Measurements from ENCODE around the gene AHSP.
"Not testable (repeated sequence)": the region's sequence is repeated elsewhere in the genome, so short reads cannot be mapped to it uniquely, and the experiment has no call there.

The AHSP gene

GRCh38 chr16:31498493-31498892, 29.2 kb upstream of the AHSP start:
- CTCF ChIA-PET: no interaction called here
- DNase-seq (ENCODE audit: extremely low spot score): no peak
- POLR2A ChIA-PET: interaction anchor here (1.6 kb wide), 1 partner anchor 10 kb away, joined by 6 read pairs; the partner anchor contains the start of gene RUSF1
- TF ChIP-seq BHLHE40 (IDR thresholded peaks at IDR 0.05; ENCODE audit: borderline replicate concordance) (no peak), ARNT (IDR thresholded peaks at IDR 0.05) (no peak), TARDBP (IDR thresholded peaks at IDR 0.05) (no peak), LEF1 (IDR thresholded peaks at IDR 0.05; ENCODE audit: borderline replicate concordance) (no peak), FOXM1 (IDR thresholded peaks at IDR 0.05; ENCODE audit: borderline replicate concordance) (no peak), NFRKB (IDR thresholded peaks at IDR 0.05) (no peak), ELF4 (IDR thresholded peaks at IDR 0.05) (no peak), L3MBTL2 (conservative IDR thresholded peaks at IDR 0.05) (no peak), SUZ12 (IDR thresholded peaks at IDR 0.05) (no peak), FOXA1 (IDR thresholded peaks at IDR 0.05) (no peak), CTBP1 (IDR thresholded peaks at IDR 0.05; ENCODE audit: borderline replicate concordance) (no peak), HDGF (IDR thresholded peaks at IDR 0.05; ENCODE audit: borderline replicate concordance) (no peak), PKNOX1 (IDR thresholded peaks at IDR 0.05) (no peak), FOXK2 (IDR thresholded peaks at IDR 0.05) (no peak), SP1 (IDR thresholded peaks at IDR 0.05) (no peak), ZNF384 (IDR thresholded peaks at IDR 0.05) (no peak)

GRCh38 chr16:31499928-31500327, 27.8 kb upstream of the AHSP start:
- TF ChIP-seq ELF4 (IDR thresholded peaks at IDR 0.05) (no peak), HDGF (IDR thresholded peaks at IDR 0.05; ENCODE audit: borderline replicate concordance) (no peak)
- ChIA-PET POLR2A (no interaction called here), CTCF (no interaction called here)
- no peak for DNase-seq (ENCODE audit: extremely low spot score)

DNA sequence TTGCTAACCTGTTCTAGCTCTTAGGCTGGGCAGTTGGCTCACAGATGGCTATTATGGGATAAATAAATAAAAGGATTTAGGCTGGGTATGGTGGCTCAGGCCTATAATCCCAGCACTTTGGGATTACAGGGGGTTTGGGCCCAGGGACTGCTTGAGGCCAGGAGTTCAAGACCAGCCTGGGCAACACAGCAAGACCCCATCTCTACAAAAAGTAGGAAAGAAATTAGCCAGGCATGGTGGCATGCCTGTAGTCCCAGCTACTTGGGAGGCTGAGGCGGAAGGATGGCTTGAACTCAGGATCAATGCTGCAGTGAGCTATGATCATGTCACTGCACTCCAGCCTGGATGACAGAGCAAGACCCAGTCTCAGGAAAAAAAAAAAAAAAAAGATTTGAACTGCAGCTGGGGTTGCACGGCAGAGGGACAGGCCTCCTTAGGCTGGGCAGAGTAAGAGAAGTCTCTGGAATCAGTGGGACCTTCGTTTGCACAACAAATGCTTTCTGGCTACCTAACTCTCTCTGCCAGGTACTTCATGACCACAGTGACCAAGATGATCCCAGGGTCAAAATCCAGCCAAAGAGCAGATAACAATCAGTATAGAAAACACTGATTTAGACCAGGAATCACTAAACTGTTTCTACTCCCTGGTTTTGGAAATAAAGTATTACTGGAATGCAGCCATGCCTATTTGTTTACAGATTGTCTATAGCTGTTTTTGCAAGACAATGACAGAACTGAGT, 26.3 kb upstream of the AHSP start:
- TF ChIP-seq FOXA1 (IDR thresholded peaks at IDR 0.05) (no peak), FOXM1 (IDR thresholded peaks at IDR 0.05; ENCODE audit: borderline replicate concordance) (no peak), L3MBTL2 (conservative IDR thresholded peaks at IDR 0.05) (no peak), ARNT (IDR thresholded peaks at IDR 0.05) (no peak), BHLHE40 (IDR thresholded peaks at IDR 0.05; ENCODE audit: borderline replicate concordance) (no peak), NFRKB (IDR thresholded peaks at IDR 0.05) (no peak), ELF4 (IDR thresholded peaks at IDR 0.05) (no peak), SUZ12 (IDR thresholded peaks at IDR 0.05) (no peak), ZNF384 (IDR thresholded peaks at IDR 0.05) (no peak), LEF1 (IDR thresholded peaks at IDR 0.05; ENCODE audit: borderline replicate concordance) (no peak), TARDBP (IDR thresholded peaks at IDR 0.05) (no peak), PKNOX1 (IDR thresholded peaks at IDR 0.05) (no peak), SP1 (IDR thresholded peaks at IDR 0.05) (no peak), FOXK2 (IDR thresholded peaks at IDR 0.05) (no peak), HDGF (IDR thresholded peaks at IDR 0.05; ENCODE audit: borderline replicate concordance) (no peak), CTBP1 (IDR thresholded peaks at IDR 0.05; ENCODE audit: borderline replicate concordance) (no peak)
- CTCF ChIA-PET: interaction anchor here (0.7 kb wide), 1 partner anchor 41 kb away, joined by 3 read pairs; no protein-coding TSS in a partner anchor
- POLR2A ChIA-PET: no interaction called here
- no peak for DNase-seq (ENCODE audit: extremely low spot score)

- no peak for TF ChIP-seq CTBP1 (IDR thresholded peaks at IDR 0.05; ENCODE audit: borderline replicate concordance)
- TF ChIP-seq FOXM1 (IDR thresholded peaks at IDR 0.05; ENCODE audit: borderline replicate concordance): no peak
- no peak for TF ChIP-seq ELF4 (IDR thresholded peaks at IDR 0.05)
- TF ChIP-seq SP1 (IDR thresholded peaks at IDR 0.05): no peak
- no peak for TF ChIP-seq ZNF384 (IDR thresholded peaks at IDR 0.05)
- TF ChIP-seq FOXK2 (IDR thresholded peaks at IDR 0.05): no peak
- no peak for TF ChIP-seq NFRKB (IDR thresholded peaks at IDR 0.05)
- TF ChIP-seq TARDBP (IDR thresholded peaks at IDR 0.05): no peak
- TF ChIP-seq FOXA1 (IDR thresholded peaks at IDR 0.05): no peak
- TF ChIP-seq BHLHE40 (IDR thresholded peaks at IDR 0.05; ENCODE audit: borderline replicate concordance): no peak
- TF ChIP-seq ARNT (IDR thresholded peaks at IDR 0.05): no peak
- no peak for TF ChIP-seq PKNOX1 (IDR thresholded peaks at IDR 0.05)
- TF ChIP-seq SUZ12 (IDR thresholded peaks at IDR 0.05): no peak
- TF ChIP-seq HDGF (IDR thresholded peaks at IDR 0.05; ENCODE audit: borderline replicate concordance): no peak
- no peak for TF ChIP-seq L3MBTL2 (conservative IDR thresholded peaks at IDR 0.05)
- no peak for TF ChIP-seq LEF1 (IDR thresholded peaks at IDR 0.05; ENCODE audit: borderline replicate concordance)
- no peak for DNase-seq (ENCODE audit: extremely low spot score)
- ChIA-PET POLR2A (no interaction called here), CTCF (interaction anchor here (0.7 kb wide), 1 partner anchor 41 kb away, joined by 3 read pairs; no protein-coding TSS in a partner anchor)
These were observed 25.7 kb upstream of the AHSP start for GRCh38 chr16:31501966-31502348.

DNA sequence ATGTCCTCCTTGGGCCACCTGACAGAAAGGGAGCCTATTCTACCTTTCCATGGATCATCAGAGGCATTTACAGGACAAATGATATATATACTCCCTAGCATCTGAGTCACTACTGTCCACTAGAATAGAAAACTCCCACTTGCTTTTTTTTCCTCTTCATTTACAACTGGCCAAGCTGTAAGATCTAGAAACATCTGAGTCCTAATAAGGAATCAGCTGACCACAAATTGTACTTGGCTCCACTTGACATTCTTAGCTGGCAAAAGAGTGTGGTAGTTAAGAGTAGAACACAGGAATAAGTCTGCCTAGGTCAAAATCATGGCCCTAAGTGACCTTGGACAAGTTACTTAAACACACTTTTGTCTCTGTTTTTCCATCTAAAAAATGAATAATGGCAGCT, 24.7 kb upstream of the AHSP start:
- TF ChIP-seq ARNT (IDR thresholded peaks at IDR 0.05): no peak
- no peak for TF ChIP-seq PKNOX1 (IDR thresholded peaks at IDR 0.05)
- no peak for TF ChIP-seq ZNF384 (IDR thresholded peaks at IDR 0.05)
- TF ChIP-seq FOXK2 (IDR thresholded peaks at IDR 0.05): no peak
- TF ChIP-seq TARDBP (IDR thresholded peaks at IDR 0.05): no peak
- no peak for TF ChIP-seq L3MBTL2 (conservative IDR thresholded peaks at IDR 0.05)
- TF ChIP-seq HDGF (IDR thresholded peaks at IDR 0.05; ENCODE audit: borderline replicate concordance): no peak
- TF ChIP-seq SP1 (IDR thresholded peaks at IDR 0.05): no peak
- no peak for TF ChIP-seq FOXM1 (IDR thresholded peaks at IDR 0.05; ENCODE audit: borderline replicate concordance)
- TF ChIP-seq FOXA1 (IDR thresholded peaks at IDR 0.05): no peak
- TF ChIP-seq ELF4 (IDR thresholded peaks at IDR 0.05): no peak
- TF ChIP-seq LEF1 (IDR thresholded peaks at IDR 0.05; ENCODE audit: borderline replicate concordance): no peak
- no peak for TF ChIP-seq BHLHE40 (IDR thresholded peaks at IDR 0.05; ENCODE audit: borderline replicate concordance)
- TF ChIP-seq SUZ12 (IDR thresholded peaks at IDR 0.05): no peak
- TF ChIP-seq CTBP1 (IDR thresholded peaks at IDR 0.05; ENCODE audit: borderline replicate concordance): no peak
- no peak for TF ChIP-seq NFRKB (IDR thresholded peaks at IDR 0.05)
- POLR2A ChIA-PET: interaction anchor here (0.6 kb wide), 1 partner anchor 376 kb away, joined by 3 read pairs; no protein-coding TSS in a partner anchor
- CTCF ChIA-PET: no interaction called here
- no peak for DNase-seq (ENCODE audit: extremely low spot score)

- DNase-seq (ENCODE audit: extremely low spot score); POLR2A ChIA-PET; CTCF ChIA-PET: not testable (repeated sequence)
These were observed 24.1 kb upstream of the AHSP start for GRCh38 chr16:31503555-31503954.
